Measurements from ENCODE around the gene HAUS1.
"Not testable (repeated sequence)": the region's sequence is repeated elsewhere in the genome, so short reads cannot be mapped to it uniquely, and the experiment has no call there.

Gene HAUS1

DNA sequence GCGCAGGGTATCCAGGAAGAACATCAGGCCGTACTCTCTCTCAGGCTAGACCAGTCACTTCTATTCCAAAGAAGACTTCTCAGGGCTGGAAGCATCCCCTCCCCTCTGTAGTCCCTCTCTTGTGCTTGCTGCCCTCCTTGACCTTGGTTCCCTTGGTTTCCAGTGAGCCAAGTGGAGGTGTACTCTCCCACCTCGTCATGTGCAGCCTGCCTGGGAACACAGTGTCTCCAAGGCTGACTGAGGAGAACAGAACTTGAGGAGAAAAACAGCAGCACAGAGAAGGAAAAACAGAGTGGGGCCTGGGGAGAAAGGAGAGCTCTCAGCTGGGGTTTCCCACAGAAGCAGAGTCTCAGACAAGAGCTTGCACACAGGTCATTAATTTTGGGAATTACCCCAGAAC is 52.7 kb downstream of the HAUS1 start:
- Histone ChIP-seq H3K27me3 (ENCODE audit: control insufficient read depth, low read length) (peaks cover 14% of the 10 kb centered on the region), H3K36me3 (ENCODE audit: control insufficient read depth, low read length) (no peaks in the 10 kb centered on the region), H3K27ac (ENCODE audit: low read depth, low read length) (no peak overlapping the region), H3K9me2 (replicated peaks; ENCODE audit: control insufficient read depth, low read length) (no peaks in the 10 kb centered on the region), H3K4me1 (ENCODE audit: control insufficient read depth, low read length) (peaks cover 8% of the 10 kb centered on the region), H4K20me1 (ENCODE audit: control insufficient read depth, insufficient read depth, low read depth, low read length) (no peaks in the 10 kb centered on the region), H3K79me2 (ENCODE audit: control insufficient read depth, low read length) (no peaks in the 10 kb centered on the region), H3K9me3 (ENCODE audit: control insufficient read depth, insufficient read depth, low read length) (no peaks in the 10 kb centered on the region), H3F3A (ENCODE audit: control insufficient read depth, insufficient read depth) (no peaks in the 10 kb centered on the region), H3K4me3 (ENCODE audit: low read length) (no peak overlapping the region), H3K4me2 (ENCODE audit: low read length) (no peak overlapping the region)
- TF ChIP-seq, protein P1, sequence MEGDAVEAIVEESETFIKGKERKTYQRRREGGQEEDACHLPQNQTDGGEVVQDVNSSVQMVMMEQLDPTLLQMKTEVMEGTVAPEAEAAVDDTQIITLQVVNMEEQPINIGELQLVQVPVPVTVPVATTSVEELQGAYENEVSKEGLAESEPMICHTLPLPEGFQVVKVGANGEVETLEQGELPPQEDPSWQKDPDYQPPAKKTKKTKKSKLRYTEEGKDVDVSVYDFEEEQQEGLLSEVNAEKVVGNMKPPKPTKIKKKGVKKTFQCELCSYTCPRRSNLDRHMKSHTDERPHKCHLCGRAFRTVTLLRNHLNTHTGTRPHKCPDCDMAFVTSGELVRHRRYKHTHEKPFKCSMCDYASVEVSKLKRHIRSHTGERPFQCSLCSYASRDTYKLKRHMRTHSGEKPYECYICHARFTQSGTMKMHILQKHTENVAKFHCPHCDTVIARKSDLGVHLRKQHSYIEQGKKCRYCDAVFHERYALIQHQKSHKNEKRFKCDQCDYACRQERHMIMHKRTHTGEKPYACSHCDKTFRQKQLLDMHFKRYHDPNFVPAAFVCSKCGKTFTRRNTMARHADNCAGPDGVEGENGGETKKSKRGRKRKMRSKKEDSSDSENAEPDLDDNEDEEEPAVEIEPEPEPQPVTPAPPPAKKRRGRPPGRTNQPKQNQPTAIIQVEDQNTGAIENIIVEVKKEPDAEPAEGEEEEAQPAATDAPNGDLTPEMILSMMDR (IDR thresholded peaks at IDR 0.05; ENCODE audit: low read depth, low read length, poor library complexity, severe bottlenecking), result no peak
- no peak for TF ChIP-seq EZH2phosphoT487 (IDR thresholded peaks at IDR 0.05; ENCODE audit: borderline replicate concordance, low read length)

DNA sequence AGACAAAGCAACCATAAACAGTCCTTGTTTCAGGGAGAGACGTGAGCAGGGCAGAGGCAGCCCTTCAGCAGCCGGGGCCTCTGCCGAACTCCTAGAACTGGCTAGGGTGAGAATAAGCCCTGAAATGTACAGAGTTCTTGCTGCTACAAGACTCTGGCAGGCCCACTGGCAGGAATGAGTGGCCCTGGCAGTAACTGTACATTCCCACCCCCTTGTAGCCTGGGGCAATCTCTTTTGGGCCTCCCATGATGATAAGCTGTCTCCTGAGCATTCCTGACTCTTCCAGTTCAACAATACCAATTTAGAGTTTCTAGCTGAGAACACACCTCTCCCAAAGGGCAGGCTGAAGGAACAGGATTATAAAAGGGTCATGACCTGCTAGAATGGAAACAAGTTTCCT is 54.3 kb downstream of the HAUS1 start:
- Histone ChIP-seq H3K4me3 (ENCODE audit: low read length) (no peak overlapping the region), H3K4me2 (ENCODE audit: low read length) (no peak overlapping the region)
- no peak for TF ChIP-seq EZH2phosphoT487 (IDR thresholded peaks at IDR 0.05; ENCODE audit: borderline replicate concordance, low read length)
- TF ChIP-seq, protein P1 (IDR thresholded peaks at IDR 0.05; ENCODE audit: low read depth, low read length, poor library complexity, severe bottlenecking), result no peak

DNA sequence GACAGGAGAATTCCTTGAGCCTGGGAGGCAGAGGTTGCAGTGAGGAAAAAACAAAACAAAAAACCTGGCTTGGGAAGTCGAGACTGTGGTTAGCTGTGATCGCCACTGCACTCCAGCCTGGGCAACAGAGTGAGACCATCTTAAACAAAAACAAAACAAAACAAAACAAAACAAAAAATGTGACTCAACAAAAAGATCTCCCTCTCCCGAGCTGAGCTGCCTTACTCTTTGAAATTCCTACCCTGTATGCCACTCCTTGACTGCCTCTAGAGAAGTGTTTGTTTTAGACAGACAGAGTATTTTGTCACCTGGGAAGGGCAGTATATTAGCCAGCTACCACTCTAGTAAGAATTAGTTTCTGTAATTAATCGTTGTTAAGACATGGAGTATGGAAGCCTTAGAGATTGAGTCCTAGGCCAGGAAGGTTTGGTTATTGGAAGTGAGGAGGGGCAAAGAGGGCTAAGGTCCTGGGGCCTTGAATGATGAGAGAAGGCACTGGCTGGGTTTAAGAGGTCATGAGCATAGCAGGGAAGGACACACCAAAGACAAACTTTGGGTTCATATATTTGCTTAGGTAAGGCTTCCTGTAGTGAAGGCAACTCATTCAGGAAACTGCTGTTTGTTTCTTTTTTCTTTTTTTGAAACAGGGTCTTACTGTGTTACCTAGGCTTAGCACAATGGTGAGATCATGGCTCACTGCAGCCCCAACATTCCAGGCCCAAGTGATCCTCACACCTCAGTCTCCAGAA is 56.0 kb downstream of the HAUS1 start:
- H3K9me2 ChIP-seq (replicated peaks; ENCODE audit: control insufficient read depth, low read length), result no peaks in the 10 kb centered on the region
- peaks cover 8% of the 10 kb centered on the region for H3K4me1 ChIP-seq (ENCODE audit: control insufficient read depth, low read length)
- no peak for TF ChIP-seq EZH2phosphoT487 (IDR thresholded peaks at IDR 0.05; ENCODE audit: borderline replicate concordance, low read length)
- TF ChIP-seq, protein P1 (IDR thresholded peaks at IDR 0.05; ENCODE audit: low read depth, low read length, poor library complexity, severe bottlenecking), result no peak
- no peaks in the 10 kb centered on the region for H3K36me3 ChIP-seq (ENCODE audit: control insufficient read depth, low read length)
- H3F3A ChIP-seq (ENCODE audit: control insufficient read depth, insufficient read depth), result no peaks in the 10 kb centered on the region
- no peak overlapping the region for H3K4me3 ChIP-seq (ENCODE audit: low read length)
- no peak overlapping the region for H3K27ac ChIP-seq (ENCODE audit: low read depth, low read length)
- H3K27me3 ChIP-seq (ENCODE audit: control insufficient read depth, low read length), result peaks cover 4% of the 10 kb centered on the region; the same call in 1 of the 2 replicates
- no peaks in the 10 kb centered on the region for H3K9me3 ChIP-seq (ENCODE audit: control insufficient read depth, insufficient read depth, low read length)
- H3K4me2 ChIP-seq (ENCODE audit: low read length), result no peak overlapping the region
- no peaks in the 10 kb centered on the region for H4K20me1 ChIP-seq (ENCODE audit: control insufficient read depth, insufficient read depth, low read depth, low read length)
- H3K79me2 ChIP-seq (ENCODE audit: control insufficient read depth, low read length), result no peaks in the 10 kb centered on the region

More for the DNA sequence above, 54.3 kb downstream of the HAUS1 start:
- Histone ChIP-seq H3K9me3 (ENCODE audit: control insufficient read depth, insufficient read depth, low read length) (no peaks in the 10 kb centered on the region), H3K79me2 (ENCODE audit: control insufficient read depth, low read length) (no peaks in the 10 kb centered on the region), H3K36me3 (ENCODE audit: control insufficient read depth, low read length) (no peaks in the 10 kb centered on the region), H3K9me2 (replicated peaks; ENCODE audit: control insufficient read depth, low read length) (no peaks in the 10 kb centered on the region), H3F3A (ENCODE audit: control insufficient read depth, insufficient read depth) (no peaks in the 10 kb centered on the region), H3K27ac (ENCODE audit: low read depth, low read length) (no peak overlapping the region), H3K4me1 (ENCODE audit: control insufficient read depth, low read length) (peaks cover 8% of the 10 kb centered on the region), H3K27me3 (ENCODE audit: control insufficient read depth, low read length) (peaks cover 12% of the 10 kb centered on the region), H4K20me1 (ENCODE audit: control insufficient read depth, insufficient read depth, low read depth, low read length) (no peaks in the 10 kb centered on the region)

DNA sequence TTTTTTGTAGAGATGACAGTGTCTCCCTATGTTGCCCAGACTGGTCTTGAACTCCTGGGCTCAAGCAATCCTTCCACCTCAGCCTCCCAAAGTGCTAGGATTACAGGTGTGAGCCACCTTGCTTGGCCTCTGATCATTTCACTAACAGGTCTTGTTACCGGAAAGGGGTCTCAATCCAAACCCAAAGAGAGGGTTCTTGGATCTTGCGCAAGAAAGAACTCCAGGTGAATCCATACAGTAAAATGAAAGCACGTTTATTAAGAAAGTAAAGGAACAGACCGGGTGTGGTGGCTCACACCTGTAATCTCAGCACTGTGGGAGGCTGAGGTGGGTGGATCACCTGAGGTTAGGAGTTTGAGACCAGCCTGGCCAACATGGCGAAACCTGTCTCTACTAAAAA is 56.7 kb downstream of the HAUS1 start:
- H3K79me2 ChIP-seq (ENCODE audit: control insufficient read depth, low read length); H3F3A ChIP-seq (ENCODE audit: control insufficient read depth, insufficient read depth); H4K20me1 ChIP-seq (ENCODE audit: control insufficient read depth, insufficient read depth, low read depth, low read length); H3K27me3 ChIP-seq (ENCODE audit: control insufficient read depth, low read length); H3K9me3 ChIP-seq (ENCODE audit: control insufficient read depth, insufficient read depth, low read length); H3K4me1 ChIP-seq (ENCODE audit: control insufficient read depth, low read length); H3K4me2 ChIP-seq (ENCODE audit: low read length); H3K4me3 ChIP-seq (ENCODE audit: low read length); H3K27ac ChIP-seq (ENCODE audit: low read depth, low read length); H3K9me2 ChIP-seq (replicated peaks; ENCODE audit: control insufficient read depth, low read length); H3K36me3 ChIP-seq (ENCODE audit: control insufficient read depth, low read length): not testable (repeated sequence)

All from DOHH2 (cell line).